ENCODE measurements around the gene SRSF12.
"Not testable (repeated sequence)": the region's sequence is repeated elsewhere in the genome, so short reads cannot be mapped to it uniquely, and the experiment has no call there.

SRSF12 gene

GRCh38 chr6:89069536-89070163, 48.2 kb downstream of the SRSF12 start:
- no peak for DNase-seq

- no peak for DNase-seq
These were observed 49.2 kb downstream of the SRSF12 start for GRCh38 chr6:89068695-89069094.

GRCh38 chr6:89067796-89068195, 50.1 kb downstream of the SRSF12 start:
- DNase-seq, result no peak

- no peak for DNase-seq
These were observed 50.8 kb downstream of the SRSF12 start for GRCh38 chr6:89066940-89067646.

- not testable (repeated sequence) for DNase-seq
These were observed 51.8 kb downstream of the SRSF12 start for GRCh38 chr6:89066121-89066520.

- not testable (repeated sequence) for DNase-seq
These were observed 52.9 kb downstream of the SRSF12 start for GRCh38 chr6:89064931-89065330.

- no peak for DNase-seq
These were observed 54.0 kb downstream of the SRSF12 start for GRCh38 chr6:89063881-89064280.

GRCh38 chr6:89059227-89059626, 58.6 kb downstream of the SRSF12 start:
- DNase-seq, result no peak

- DNase-seq, result no peak
These were observed 59.2 kb downstream of the SRSF12 start for GRCh38 chr6:89058627-89059026.

GRCh38 chr6:89057759-89058158, 60.1 kb downstream of the SRSF12 start:
- no peak for DNase-seq

- no peak for DNase-seq
These were observed 63.7 kb downstream of the SRSF12 start for GRCh38 chr6:89054208-89054607.

GRCh38 chr6:89051676-89052075, 66.2 kb downstream of the SRSF12 start:
- DNase-seq, result no peak

GRCh38 chr6:89050697-89051096, 67.2 kb downstream of the SRSF12 start:
- no peak for DNase-seq

GRCh38 chr6:89050155-89050554, 67.7 kb downstream of the SRSF12 start:
- DNase-seq, result no peak

- no peak for DNase-seq
These were observed 68.9 kb downstream of the SRSF12 start for GRCh38 chr6:89048985-89049384.

GRCh38 chr6:89048288-89048923, 69.5 kb downstream of the SRSF12 start:
- no peak for DNase-seq

GRCh38 chr6:89047473-89047872, 70.4 kb downstream of the SRSF12 start:
- no peak for DNase-seq
